Activated gamma-delta T cell treated with Interleukin-2 at 50 U/mL for 16 hours (primary cell): ENCODE data around the gene THSD7A.
"Not testable (repeated sequence)": the region's sequence is repeated elsewhere in the genome, so short reads cannot be mapped to it uniquely, and the experiment has no call there.

Source experiments
- DNase-seq: peaks from one replicate; pipeline ENCODE4 v3.0.0-alpha.2; 2020

The THSD7A gene

DNA sequence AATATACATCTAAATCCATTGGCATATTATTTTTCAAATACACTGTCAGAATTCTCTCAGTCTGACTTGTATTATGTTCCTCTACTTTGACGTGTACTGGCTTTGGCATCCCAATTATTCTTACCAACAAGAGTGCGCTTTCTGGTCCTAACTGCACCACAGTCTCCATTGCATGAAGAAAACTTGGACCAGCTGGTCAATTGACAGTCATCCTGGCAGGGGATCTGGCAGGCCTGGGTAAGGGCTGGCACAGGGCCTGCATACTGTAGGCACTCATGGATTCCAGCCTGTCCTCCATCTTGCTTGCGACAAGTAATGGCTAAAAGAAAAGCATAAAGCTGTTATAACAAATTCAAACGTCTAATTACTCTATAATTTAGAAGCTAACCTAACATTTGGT, 384.9 kb downstream of the THSD7A start:
- no peak for DNase-seq

DNA sequence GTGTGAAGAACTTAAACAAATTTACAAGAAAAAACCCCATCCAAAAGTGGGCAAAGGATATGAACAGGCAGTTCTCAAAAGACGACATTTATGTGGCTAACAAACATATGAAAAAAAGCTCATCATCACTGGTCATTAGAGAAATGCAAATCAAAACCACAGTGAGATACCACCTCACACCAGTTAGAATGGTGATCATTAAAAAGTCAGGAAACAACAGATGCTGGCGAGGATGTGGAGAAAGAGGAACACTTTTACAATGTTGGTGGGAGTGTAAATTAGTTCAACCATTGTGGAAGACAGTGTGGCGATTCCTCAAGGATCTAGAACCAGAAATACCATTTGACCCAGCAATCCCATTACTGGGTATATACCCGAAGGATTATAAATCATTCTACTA, 388.1 kb downstream of the THSD7A start:
- not testable (repeated sequence) for DNase-seq

- no peak for DNase-seq
Observed at GRCh38 chr7:11437994-11438393, 394.0 kb downstream of the THSD7A start.

- DNase-seq = no peak
Observed at GRCh38 chr7:11436773-11437524, 395.0 kb downstream of the THSD7A start.

GRCh38 chr7:11436316-11436715, 395.7 kb downstream of the THSD7A start:
- no peak for DNase-seq

- no peak for DNase-seq
Observed at GRCh38 chr7:11434366-11434765, 397.6 kb downstream of the THSD7A start.

GRCh38 chr7:11430841-11431240, 401.2 kb downstream of the THSD7A start:
- no peak for DNase-seq

DNA sequence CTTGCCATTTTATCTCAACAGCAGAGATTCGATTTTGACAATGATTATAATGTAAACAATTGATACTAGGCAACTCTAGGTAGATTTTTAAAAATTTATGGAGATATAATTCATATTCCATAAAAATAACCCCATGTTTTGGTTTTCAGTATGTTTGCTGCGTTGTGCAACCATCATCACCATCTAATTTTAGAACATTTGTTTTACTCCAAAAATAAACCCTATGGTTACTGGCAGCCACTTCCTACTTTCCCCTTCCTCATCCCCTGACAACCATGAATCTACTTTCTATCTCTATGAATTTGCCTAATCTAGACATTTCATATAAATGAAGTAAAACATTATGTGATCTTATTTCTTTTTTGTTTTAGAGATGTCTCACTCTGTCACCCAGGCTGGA, 401.9 kb downstream of the THSD7A start:
- no peak for DNase-seq

GRCh38 chr7:11428877-11429581, 403.0 kb downstream of the THSD7A start:
- no peak for DNase-seq

- DNase-seq = no peak
Observed at GRCh38 chr7:11427686-11428273, 404.2 kb downstream of the THSD7A start.

DNA sequence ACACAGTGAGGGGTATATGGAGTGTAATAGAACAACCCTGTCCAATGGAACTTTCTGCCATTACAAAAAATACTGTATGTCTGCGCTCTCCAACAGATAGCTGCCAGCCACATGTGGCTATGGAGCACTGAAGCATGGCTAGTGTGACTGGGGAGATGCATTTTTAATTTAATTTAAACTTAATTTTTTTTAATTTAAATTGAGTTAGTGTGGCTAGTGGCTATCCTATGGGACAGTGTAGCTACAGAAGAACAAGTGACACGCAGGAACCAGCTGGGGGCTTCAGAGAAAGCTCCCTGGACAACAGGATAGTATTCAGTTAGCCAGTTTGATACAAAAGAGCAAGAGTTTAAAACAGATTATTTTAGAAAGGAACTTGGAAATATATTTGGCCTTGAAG, 408.0 kb downstream of the THSD7A start:
- no peak for DNase-seq

- DNase-seq = no peak
Observed at GRCh38 chr7:11420049-11420448, 411.9 kb downstream of the THSD7A start.

- no peak for DNase-seq
Observed at GRCh38 chr7:11416641-11417458, 415.1 kb downstream of the THSD7A start.

GRCh38 chr7:11415101-11415500, 416.9 kb downstream of the THSD7A start:
- DNase-seq = no peak

DNA sequence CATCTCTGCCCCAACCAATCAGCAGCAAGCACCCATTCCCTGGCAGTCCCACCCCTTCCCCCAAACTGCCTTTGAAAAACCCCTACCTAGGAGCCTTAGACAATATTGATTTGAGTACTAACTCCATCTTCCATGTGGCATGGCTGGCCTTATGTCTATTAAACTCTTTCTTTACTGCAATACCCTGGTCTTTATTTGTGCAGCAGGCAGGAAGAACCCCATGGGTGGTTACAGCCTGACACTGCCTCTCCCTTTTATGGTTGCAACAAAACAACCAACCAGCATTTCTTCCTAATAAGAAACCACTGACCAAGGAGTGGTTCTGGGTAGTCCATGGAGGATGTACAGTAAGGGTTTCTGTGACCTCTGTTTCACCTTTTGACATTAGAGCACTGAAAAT, 418.1 kb downstream of the THSD7A start:
- no peak for DNase-seq

- no peak for DNase-seq
Observed at GRCh38 chr7:11412036-11412435, 420.0 kb downstream of the THSD7A start.

- DNase-seq = no peak
Observed at GRCh38 chr7:11410656-11411644, 421.0 kb downstream of the THSD7A start.

DNA sequence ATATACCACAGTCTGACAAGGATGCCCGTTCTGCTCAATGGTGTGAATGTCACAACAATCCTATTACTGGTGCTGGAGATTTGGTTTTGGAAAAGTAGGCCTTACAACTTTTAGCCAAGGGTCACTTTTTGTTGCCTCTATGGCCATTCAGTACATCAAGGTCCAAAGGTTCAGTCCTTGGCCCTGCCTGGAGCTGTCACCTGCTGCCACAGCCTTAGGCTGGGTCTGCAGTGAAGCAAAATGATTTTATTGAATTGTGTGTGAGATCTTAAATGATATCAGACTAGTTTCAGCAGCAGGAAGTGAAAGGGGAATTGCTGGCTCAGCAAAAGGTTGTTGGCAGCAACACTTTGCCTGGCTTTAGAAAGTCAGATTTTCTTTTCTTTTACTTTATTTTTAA, 427.6 kb downstream of the THSD7A start:
- DNase-seq = no peak

GRCh38 chr7:11403781-11404180, 428.2 kb downstream of the THSD7A start:
- no peak for DNase-seq

DNA sequence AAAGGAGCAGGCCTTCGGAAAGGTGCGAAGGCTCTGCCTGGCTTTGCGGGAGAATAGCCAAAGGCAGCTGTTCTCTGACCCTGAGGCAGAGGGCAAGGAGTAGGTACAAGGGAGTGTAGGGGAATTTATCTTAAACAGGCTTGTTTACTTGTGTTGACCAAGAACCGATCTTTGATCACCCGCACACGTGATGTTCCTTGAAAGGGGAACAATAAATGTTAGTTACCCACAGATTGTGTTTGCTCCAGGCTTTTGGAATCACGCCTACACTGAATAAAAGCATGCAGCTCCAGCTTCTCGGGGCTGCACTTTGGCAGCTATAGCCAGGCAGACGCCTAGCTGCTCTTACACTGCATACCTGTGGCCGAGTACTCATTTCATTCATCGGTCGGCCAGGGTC, 437.6 kb downstream of the THSD7A start:
- no peak for DNase-seq

DNA sequence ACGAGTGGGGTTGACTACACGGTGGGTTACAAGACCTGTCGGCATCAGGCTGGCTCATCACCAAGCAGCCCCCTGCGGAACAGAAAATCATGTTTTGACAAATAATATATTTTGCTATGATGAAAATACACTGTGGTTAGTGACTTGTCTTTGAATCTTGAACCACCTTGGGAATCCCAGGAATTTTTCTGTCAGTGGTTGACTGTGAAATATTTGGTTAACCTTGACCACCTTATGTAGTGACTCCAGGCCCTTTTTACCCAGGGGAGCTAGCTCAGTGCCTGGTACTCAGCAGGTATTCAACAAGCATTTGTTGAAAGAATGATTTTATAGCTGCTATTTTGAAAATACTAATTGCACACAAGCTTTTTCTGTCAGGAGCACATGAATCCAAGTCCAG, 452.4 kb downstream of the THSD7A start:
- DNase-seq = no peak

DNA sequence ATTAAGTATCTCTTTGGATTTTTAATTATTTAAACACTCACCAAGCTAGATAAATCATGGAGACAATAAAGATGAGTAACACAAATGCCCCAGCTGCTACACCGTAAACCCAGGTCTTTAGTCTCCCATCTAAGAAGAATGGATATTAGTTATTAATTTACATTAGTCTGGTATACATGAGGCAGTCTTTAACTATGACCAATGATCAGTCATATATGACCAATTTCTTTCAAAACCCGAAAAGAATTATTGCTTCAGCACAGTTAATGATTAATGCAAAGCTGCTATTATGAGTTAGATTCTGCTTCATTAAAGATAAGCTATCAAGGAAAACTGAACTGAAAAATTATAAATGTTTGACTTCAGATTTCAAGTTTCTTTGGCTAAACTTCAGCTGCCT, 455.5 kb downstream of the THSD7A start:
- no peak for DNase-seq
